ENCODE results near the gene PSTPIP1.

- TF ChIP-seq, protein P1, sequence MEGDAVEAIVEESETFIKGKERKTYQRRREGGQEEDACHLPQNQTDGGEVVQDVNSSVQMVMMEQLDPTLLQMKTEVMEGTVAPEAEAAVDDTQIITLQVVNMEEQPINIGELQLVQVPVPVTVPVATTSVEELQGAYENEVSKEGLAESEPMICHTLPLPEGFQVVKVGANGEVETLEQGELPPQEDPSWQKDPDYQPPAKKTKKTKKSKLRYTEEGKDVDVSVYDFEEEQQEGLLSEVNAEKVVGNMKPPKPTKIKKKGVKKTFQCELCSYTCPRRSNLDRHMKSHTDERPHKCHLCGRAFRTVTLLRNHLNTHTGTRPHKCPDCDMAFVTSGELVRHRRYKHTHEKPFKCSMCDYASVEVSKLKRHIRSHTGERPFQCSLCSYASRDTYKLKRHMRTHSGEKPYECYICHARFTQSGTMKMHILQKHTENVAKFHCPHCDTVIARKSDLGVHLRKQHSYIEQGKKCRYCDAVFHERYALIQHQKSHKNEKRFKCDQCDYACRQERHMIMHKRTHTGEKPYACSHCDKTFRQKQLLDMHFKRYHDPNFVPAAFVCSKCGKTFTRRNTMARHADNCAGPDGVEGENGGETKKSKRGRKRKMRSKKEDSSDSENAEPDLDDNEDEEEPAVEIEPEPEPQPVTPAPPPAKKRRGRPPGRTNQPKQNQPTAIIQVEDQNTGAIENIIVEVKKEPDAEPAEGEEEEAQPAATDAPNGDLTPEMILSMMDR (IDR thresholded peaks at IDR 0.05), result no peak
- no peak for TF ChIP-seq EP300 (IDR thresholded peaks at IDR 0.05)
- TF ChIP-seq POLR2A (IDR thresholded peaks at IDR 0.05), result no peak
- TF ChIP-seq POLR2AphosphoS5 (IDR thresholded peaks at IDR 0.05), result no peak
These were observed 15.5 kb upstream of the PSTPIP1 start for GRCh38 chr15:76979331-76979925.
